Ovary (tissue), 9 donors: Measurements from ENCODE around the gene COL26A1. TPM values are rescaled to one million over a fixed set of nuclear protein-coding genes. Genes with fewer than 3 reads are reported as not detected.

Source experiments
- DNase-seq, 5 donors: peaks; one replicate each; pipeline ENCODE4 v3.0.0-alpha.2; 2019 to 2020
- H3K27ac ChIP-seq, 2 donors: fragments of 200-600 bp; one replicate each; pipeline versions ENCODE4 v1.5.1 to v1.8.0; 2019 to 2022
- H3K27me3 ChIP-seq: fragments of 200-600 bp; one replicate; pipeline ENCODE4 v1.8.0; 2022
- H3K36me3 ChIP-seq: fragments of 200-600 bp; sonication (generic); one replicate; pipeline ENCODE4 v1.5.1; 2019
- H3K4me1 ChIP-seq: one replicate; pipeline ENCODE4 v1.8.1; 2013; ENCODE audit warnings: mild to moderate bottlenecking, moderate library complexity; ENCODE audit not compliant: insufficient read depth
- H3K4me3 ChIP-seq: fragments of 200-600 bp; sonication (generic); one replicate; pipeline ENCODE4 v1.5.1; 2017
- H3K9me3 ChIP-seq, 2 donors: fragments of 200-600 bp in 1 of 2; sonication (generic) in 1 of 2; one replicate each; pipeline versions ENCODE4 v1.5.1 to v1.8.1; 2013 to 2019; ENCODE audit warnings: mild to moderate bottlenecking in 1 of 2, moderate library complexity in 1 of 2
- EP300 ChIP-seq: sonication (generic); formaldehyde crosslinking; IDR thresholded peaks from one replicate; pipeline ENCODE4 v1.6.1; 2017; ENCODE audit warnings: antibody characterized with exemption
- POLR2A ChIP-seq: fragments of 450-650 bp; IDR thresholded peaks from one replicate; pipeline ENCODE4 v1.6.1; 2017; ENCODE audit warnings: antibody characterized with exemption, mild to moderate bottlenecking, moderate library complexity
- WGBS, 3 donors: extraction: QIAGEN DNeasy Blood & Tissue Kit in 1 of 3; methylation state at CpG; one replicate each; pipeline versions ENCODE4 v1.1.5 to v1.1.7; 2013 to 2017; 5-methylcytosine and 5-hydroxymethylcytosine counted together
- intact Hi-C, 4 donors: fragments of 100-400 bp; cut with DNase I; formaldehyde crosslinking; loops; one replicate each; pipeline versions ENCODE4 v1.11.0 to v1.15.1; 2022 to 2023
- polyA plus RNA-seq, 2 donors: library from polyadenylated mRNA; stranded (reverse); fragments of 200-250 nt in 1 of 2; fragments of 350-450 nt in 1 of 2; fragmentation: Illumina TruSeq in 1 of 2; extraction: RNeasy Lipid Tissue Mini Kit (QIAGEN cat#74804) in 1 of 2; gene quantifications; one replicate each; pipeline ENCODE4 v1.2.3, GENCODE V29; 2013 to 2014
- total RNA-seq, 7 donors: library from RNA; depleted of rRNA in 2 of 7; stranded (reverse); fragments of >200 nt in 2 of 7; fragmentation: NEBNext Ultra II Directional in 3 of 7; extraction: Animal tissue kit (Norgen Biotek cat#: 25700) in 3 of 7; gene quantifications; one replicate each; pipeline versions ENCODE4 v1.1.0 to v1.2.4, GENCODE V29; 2016 to 2023
- TF ChIP-seq, protein P1 (sequence below), 3 donors: fragments of 450-650 bp in 2 of 3; fragments of 200-600 bp in 1 of 3; IDR thresholded peaks; one replicate each; pipeline versions ENCODE4 v1.5.1 to v1.8.0; 2016 to 2022; ENCODE audit warnings: antibody characterized with exemption in 3 of 3, mild to moderate bottlenecking in 1 of 3
- donor health status: DM: no; HTN: no; CAD: no; lungs with moderate emphysema.
- donor health status: DM: no; HTN: no; CAD: no.
- donor health status: Bipolar disorder and iron deficiency.
- donor health status: DM: yes; HTN: yes; CAD: no.
- donor health status: DM: no; HTN: no; CAD: no.
- donor health status: DM: yes; HTN: yes; CAD: no.

Gene COL26A1
- total and polyA plus RNA-seq, 9 donors: 0.17 to 2.3 (median 0.40) TPM

DNA sequence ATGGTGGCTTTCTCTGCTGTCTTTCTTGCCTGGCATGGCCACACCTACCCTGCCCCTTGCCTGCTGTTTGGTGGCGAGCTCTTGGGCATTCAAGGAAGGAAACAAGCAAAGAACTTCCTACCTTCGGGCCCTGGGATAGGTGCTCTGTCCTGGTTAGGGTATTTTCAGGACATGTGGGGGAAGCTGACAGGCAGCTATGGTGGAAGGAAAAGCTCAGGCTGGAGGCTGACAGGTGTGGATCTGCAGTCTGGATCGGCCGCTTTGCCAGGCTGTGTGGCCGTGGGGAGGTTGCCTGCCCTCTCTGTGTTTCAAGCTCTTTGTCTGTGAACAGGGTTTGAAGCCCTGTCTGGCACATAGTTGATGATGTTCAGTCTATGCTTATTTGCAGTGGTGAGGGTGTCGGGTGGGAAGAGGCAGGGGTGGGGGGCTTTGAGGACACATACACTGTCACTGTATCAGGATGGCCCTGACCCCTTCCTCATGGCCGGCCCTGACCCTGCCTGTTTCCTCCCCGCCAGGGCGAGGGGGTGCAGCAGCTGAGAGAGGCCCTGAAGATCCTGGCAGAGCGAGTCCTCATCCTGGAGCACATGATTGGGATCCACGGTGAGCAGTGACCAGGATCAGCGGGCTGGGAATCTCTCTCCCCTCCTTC, 192.7 kb downstream of the COL26A1 start:
- Histone ChIP-seq H3K36me3 (no peaks in the 10 kb centered on the region), H3K27me3 (no peaks in the 10 kb centered on the region), H3K4me3 (no peak overlapping the region), H3K27ac (no peak overlapping the region), H3K4me1 (no peaks in the 10 kb centered on the region), H3K9me3 (no peaks in the 10 kb centered on the region)
- TF ChIP-seq, protein P1, sequence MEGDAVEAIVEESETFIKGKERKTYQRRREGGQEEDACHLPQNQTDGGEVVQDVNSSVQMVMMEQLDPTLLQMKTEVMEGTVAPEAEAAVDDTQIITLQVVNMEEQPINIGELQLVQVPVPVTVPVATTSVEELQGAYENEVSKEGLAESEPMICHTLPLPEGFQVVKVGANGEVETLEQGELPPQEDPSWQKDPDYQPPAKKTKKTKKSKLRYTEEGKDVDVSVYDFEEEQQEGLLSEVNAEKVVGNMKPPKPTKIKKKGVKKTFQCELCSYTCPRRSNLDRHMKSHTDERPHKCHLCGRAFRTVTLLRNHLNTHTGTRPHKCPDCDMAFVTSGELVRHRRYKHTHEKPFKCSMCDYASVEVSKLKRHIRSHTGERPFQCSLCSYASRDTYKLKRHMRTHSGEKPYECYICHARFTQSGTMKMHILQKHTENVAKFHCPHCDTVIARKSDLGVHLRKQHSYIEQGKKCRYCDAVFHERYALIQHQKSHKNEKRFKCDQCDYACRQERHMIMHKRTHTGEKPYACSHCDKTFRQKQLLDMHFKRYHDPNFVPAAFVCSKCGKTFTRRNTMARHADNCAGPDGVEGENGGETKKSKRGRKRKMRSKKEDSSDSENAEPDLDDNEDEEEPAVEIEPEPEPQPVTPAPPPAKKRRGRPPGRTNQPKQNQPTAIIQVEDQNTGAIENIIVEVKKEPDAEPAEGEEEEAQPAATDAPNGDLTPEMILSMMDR (IDR thresholded peaks at IDR 0.05): no peak
- TF ChIP-seq POLR2A: no peak
- no peak for TF ChIP-seq EP300
- DNase-seq: no peak
- 75 to 78% (median 77%) methylated on average over 12 of the region's 12 CpGs for WGBS, 3 donors
- intact Hi-C loops: no loop called here

DNA sequence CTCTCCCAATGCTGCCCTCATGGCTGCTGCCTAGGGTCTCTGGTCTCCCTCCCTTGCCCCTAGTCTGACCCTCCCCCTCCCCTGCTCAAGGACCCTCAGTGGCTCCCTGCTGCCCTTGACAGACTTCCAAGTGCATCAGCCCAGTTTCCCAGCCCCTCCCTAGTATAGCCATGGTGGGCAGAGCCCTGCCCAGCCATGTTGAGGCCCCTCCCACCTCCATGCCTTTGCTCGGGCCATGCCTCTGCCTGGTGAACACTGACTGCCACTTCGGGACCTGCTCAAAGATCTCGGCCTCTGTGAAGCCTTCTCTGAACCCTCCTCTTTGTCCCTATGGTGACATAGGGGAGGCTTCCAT, 193.2 kb downstream of the COL26A1 start:
- 72 to 84% (median 80%) methylated on average over 3 of the region's 3 CpGs for WGBS, 3 donors
- intact Hi-C loops: no loop called here
- no peak for DNase-seq
- Histone ChIP-seq H3K27me3 (no peaks in the 10 kb centered on the region), H3K9me3 (no peaks in the 10 kb centered on the region), H3K4me1 (no peaks in the 10 kb centered on the region), H3K4me3 (no peak overlapping the region), H3K27ac (no peak overlapping the region), H3K36me3 (no peaks in the 10 kb centered on the region)
- no peak for TF ChIP-seq EP300
- no peak for TF ChIP-seq POLR2A
- TF ChIP-seq, protein P1 (IDR thresholded peaks at IDR 0.05): no peak

DNA sequence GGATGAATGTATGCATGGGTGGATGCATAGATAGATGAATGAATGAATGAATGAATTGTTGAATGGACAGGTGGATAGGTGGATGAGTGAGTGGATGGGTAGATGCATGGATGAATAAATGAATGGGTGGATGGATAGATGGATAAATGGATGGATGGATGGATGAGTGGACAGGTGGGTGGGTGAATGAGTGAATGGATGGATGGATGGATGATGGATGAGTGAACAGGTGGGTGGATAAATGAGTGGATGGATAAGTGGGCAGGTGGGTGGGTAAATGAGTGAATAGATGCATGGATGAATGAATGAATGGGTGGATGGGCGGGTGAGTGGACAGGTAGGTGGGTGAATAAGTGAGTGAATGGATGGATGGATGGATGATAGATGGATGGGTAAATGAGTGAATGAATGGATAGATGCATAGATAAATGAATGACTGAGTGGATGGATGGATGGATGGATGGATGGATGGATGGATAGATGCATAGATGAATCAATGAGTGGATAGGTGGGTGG, 193.8 kb downstream of the COL26A1 start:
- TF ChIP-seq EP300 (no peak), POLR2A (no peak)
- TF ChIP-seq, protein P1 (IDR thresholded peaks at IDR 0.05): no peak
- Histone ChIP-seq H3K27me3 (no peaks in the 10 kb centered on the region), H3K9me3 (no peaks in the 10 kb centered on the region), H3K4me1 (no peaks in the 10 kb centered on the region), H3K36me3 (no peaks in the 10 kb centered on the region), H3K27ac (no peak overlapping the region), H3K4me3 (no peak overlapping the region)
- intact Hi-C loops: no loop called here
- WGBS, 3 donors: 82 to 94% (median 94%) methylated on average over 1 of the region's 1 CpG
- DNase-seq: no peak

DNA sequence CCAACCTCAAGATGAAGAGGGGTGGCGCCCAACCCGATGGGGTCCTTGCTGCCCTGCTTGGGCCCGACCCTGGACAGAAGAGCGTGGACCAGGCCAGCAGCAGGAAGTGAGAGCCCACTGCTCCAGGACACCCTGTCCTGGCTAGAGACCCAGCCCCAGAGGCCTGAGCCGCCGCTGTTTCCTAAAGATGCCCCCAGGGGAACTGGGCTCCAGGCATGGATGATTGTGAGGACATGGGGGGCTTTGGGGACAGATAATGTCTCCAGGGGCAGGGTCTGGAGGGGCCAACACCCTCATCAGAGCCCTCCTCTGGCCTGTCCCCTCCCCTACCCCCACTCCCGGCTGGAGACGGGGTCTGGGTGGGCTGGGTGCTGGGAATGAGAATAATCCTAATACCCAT, 194.7 kb downstream of the COL26A1 start:
- TF ChIP-seq POLR2A (no peak), EP300 (no peak)
- TF ChIP-seq, protein P1 (IDR thresholded peaks at IDR 0.05): no peak
- no peak overlapping the region for H3K4me3 ChIP-seq
- intact Hi-C loops: no loop called here
- no peak for DNase-seq
- H3K36me3 ChIP-seq: no peaks in the 10 kb centered on the region
- H3K4me1 ChIP-seq: no peaks in the 10 kb centered on the region
- H3K27ac ChIP-seq: no peak overlapping the region
- WGBS, 3 donors: 77 to 97% (median 83%) methylated on average over 8 of the region's 8 CpGs
- H3K9me3 ChIP-seq: no peaks in the 10 kb centered on the region
- H3K27me3 ChIP-seq: no peaks in the 10 kb centered on the region
